ENCODE data around the gene RAPGEF4.
"Not testable (repeated sequence)": the region's sequence is repeated elsewhere in the genome, so short reads cannot be mapped to it uniquely, and the experiment has no call there.

RAPGEF4 gene

DNA sequence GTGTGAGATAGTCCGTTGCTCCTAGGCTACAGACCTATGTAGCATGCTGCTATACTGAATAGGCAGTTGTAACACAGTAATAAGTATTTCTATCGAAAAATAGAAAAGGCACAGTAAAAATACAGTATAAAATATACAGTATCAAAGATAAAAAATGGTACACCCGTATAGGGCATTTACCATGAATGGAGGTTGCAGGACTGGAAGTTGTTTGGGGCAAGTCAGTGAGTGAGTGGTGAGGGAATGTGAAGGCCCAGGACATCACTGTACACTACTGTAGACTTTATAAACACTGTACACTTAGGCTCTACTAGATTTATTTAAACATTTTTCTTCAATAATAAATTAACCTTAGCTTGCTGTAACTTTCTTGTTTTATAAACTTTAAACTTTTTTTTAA lies 343.5 kb downstream of the RAPGEF4 start:
- no peak for DNase-seq

DNA sequence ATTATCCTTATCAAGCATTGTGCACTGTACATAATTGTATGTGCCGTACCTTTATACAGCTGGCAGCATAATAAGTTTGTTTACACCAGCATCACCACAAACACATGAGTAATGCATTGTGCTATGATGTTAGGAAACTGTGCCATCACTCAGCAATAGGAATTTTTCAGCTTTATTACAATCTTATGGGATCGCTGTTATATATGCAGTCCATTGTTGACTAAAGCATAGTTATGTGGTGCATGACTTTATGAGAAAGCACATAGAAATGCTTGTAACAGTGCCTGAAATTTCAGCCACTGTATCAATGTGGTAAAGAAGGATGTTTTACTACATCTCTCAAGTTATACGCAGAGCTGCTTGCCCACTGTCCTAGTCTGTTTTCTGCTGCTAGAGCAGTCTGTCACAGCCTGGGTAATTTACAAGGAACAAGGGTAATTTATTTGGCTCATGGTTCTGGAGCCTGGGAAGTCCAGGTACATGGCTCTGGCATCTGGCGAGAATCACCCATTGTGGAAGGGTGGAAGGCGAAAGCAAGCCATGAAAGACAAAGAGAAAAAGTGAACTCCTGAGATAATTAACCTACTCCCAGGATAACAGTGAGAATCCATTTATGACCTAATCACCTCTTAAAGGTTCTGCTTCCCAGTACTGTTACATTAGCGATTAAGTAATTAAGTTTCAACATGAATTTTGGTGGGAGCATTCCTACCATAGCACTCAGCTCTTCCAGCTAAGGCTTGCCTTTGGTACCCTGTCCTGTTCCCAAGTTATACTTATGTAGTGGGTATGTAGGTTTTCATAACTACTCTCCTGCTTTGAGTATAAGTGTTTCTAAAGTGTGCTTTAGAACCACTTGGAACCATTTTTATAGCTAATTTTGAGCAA lies 344.6 kb downstream of the RAPGEF4 start:
- peak; percentile 58 for DNase-seq

DNA sequence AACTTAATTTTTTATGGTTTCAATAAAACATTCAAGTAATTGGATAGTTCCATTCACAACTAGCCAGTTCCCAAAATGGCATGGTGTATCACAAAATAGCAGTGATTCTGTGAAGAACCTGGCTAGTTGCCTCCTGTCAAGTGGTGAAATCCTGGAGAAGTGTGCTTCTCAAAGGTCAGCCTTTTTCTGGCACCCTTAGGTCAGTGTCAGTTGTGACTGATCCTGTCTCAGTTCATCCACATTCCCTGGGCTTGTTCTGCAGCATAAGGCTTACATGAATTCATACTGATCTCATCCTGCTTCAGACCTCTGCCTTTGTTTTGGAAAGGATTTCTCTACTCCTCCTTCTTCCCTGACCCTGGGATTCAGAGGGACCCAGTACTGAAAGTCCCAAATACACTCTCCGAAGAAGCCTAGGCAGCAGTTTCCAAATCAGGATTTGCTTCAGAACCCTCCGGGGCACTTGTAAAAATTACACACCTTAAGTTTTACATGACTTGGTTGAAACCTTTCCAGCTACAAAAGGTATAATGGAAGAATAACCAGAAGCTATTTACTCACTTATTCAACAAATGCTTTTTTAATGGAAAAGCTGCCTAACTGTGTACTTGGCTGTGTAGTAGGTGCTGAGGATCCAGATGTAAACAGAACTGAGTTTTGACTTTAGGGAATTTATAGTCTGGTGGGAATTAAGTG lies 351.0 kb downstream of the RAPGEF4 start:
- no peak for DNase-seq

DNA sequence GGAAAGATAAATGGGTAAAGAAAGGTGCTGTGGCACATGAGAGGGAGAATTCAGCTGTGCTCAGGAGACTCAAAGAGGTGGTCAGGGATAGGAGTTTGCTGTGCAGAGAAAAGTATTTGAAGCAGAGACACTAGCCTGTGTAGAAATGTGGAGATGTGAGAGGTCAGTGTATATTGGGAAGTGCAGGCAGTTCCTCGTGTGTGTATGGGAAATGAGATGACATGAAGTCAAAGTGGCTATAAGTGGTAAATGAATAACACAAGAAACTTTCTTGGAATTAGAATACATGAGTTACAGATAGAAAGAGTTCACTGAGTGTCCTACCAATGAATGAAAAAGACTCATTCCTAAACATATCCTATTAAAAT lies 351.6 kb downstream of the RAPGEF4 start:
- no peak for DNase-seq

DNA sequence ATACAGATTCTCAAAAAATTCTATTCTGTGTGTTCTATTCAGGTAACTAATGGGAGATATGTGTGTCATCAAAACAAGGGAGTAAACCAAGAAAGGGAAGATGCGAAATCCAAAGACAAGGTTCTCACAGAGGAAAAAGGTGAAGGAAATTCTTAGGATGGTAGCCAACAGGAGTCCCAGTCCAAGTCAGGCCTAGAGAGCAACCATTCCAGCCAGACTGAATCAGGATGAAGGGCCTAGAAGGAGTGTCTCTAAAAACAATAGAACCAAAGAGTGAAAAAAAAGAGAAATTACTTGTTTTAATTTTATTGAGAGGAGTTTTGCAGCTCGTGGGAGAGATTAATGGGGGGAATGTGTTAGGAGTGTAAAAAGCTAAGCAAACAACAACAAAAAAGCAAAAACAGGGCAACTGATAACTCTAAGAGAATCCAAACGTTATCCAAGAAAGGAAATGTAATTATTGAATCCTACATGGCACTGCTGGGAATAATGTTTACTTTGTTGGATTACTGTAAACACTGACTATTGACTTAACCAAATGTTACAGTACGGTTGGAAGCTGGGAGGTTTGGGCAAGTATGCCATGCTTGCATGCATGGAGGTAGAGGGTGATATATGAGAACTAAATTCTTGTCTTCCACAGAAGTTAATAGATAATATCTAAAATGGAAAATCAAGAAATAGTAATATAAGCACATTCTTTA lies 352.3 kb downstream of the RAPGEF4 start:
- no peak for DNase-seq

DNA sequence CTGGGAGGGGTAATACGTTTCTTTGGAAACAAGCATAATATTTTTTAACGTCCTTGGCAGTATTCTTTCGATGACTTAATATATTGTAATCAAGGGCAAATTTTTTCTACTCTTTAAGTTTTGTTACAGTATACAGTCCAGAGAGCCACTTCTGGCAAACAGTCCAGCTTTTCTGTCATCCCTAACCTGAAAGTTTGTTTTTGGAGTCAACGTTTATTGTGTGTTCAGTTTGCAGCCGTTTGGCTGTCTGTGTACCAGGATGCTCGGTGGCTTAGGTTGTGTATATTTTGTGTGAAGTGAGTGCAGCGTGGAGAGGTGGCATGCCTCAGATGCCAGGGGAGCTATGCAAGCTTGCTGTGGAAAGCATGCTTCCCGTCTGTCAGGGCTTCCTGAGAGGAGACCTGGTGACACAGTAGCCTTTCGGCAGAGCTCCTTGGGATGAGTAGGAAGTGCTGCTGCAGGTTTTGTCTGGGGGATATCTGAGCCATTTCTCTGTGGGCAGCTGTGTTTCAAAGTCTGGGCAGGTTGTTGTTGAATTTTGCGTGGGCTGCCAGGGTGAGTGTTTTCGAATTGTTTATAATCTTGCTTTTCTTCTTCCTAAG lies 354.7 kb downstream of the RAPGEF4 start:
- DNase-seq = no peak

DNA sequence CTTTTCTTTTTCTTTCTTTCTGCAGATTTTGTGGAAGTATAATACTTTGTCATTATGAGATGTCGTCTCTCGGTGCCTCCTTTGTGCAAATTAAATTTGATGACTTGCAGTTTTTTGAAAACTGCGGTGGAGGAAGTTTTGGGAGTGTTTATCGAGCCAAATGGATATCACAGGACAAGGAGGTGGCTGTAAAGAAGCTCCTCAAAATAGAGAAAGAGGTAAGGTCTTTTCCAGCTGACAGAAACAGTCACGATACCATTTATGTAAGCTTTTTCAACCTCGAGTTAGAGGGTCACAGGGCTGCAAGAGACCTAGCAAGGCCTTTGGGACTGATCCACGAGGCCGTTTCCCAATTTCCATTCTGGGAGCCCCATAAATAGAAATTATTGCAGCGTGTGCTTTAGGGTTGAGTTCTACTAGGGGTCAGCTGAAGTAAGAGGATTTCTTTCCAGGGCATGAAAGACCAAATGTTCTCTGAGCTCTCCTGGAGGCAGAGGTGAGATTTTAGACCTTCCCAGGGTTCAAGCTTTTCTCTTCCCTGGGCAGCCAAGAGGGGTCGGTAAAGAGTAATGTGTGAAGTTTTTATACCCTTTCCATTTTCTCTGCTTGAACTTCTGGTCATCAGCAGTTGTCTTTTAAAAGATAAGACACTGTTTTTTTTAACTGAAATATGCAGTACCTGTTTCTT lies 355.5 kb downstream of the RAPGEF4 start:
- no peak for DNase-seq

DNA sequence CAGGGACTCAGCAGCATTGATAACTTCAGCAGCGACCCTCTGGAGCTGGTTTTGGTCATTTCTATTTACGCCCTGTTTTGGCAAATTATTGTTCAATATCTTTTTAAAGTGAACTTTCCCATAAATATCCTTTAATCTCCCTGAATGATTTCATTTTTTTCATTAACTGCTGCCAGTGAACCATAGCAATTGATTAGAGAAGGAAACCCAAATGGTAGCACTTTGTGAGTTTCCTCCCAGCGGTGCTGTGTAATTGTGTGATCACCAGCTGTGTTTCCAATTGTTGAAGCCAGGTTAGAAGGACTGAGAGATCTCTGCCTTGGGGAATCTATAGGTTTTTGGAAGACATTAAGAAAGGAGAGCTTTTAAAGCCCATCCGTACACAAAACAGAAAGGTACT lies 356.3 kb downstream of the RAPGEF4 start:
- DNase-seq = no peak

DNA sequence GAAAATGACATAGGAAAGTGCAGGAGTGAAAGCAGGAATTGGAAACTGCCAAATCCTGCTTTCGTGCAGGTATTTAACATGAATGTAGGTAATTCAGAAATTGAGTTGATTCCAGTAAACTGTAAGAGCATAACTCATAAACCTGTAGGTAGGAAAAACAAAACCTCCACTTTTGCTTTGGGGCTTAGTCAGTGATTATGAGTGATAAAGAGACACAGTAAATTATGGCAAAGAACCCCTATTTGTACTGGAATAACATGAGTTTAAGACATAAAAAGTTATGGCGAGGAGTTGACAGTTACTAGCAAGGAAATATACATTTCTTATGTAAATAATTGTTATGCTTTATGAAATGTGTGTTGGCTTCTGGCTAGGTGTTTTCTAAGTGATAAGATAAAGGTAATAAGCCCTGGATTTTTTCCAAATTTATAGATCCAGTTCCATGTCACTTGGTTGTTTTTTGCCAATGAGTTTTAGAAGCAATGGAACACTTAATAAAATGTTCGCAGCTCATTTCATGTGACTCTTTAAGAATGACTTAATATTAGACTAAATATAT lies 357.3 kb downstream of the RAPGEF4 start:
- DNase-seq = no peak

DNA sequence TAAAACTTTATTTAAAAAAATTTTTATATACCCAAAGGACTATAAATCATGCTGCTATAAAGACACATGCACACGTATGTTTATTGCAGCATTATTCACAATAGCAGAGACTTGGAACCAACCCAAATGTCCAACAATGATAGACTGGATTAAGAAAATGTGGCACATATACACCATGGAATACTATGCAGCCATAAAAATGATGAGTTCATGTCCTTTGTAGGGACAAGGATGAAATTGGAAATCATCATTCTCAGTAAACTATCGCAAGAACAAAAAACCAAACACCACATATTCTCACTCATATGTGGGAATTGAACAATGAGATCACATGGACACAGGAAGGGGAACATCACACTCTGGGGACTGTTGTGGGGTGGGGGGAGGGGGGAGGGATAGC lies 358.0 kb downstream of the RAPGEF4 start:
- not testable (repeated sequence) for DNase-seq

DNA sequence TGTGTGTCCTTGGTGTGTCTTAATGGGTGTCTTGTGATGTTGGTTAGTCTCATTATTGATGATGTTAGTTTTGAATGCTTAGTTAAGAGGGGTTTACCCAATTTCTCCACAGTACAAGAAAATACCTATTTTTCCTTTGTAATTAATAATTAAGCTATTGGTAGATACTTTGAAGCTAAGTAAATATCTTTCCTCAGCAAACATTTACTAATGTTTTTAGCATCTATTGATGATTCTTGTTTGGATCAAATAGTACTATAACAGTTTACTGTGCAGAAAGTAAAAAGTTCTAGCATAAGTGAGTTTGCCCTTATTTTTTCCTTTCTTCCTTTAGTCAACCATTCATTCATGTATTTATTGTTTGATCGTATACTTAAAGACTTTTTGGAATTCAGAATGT lies 359.1 kb downstream of the RAPGEF4 start:
- DNase-seq = no peak

DNA sequence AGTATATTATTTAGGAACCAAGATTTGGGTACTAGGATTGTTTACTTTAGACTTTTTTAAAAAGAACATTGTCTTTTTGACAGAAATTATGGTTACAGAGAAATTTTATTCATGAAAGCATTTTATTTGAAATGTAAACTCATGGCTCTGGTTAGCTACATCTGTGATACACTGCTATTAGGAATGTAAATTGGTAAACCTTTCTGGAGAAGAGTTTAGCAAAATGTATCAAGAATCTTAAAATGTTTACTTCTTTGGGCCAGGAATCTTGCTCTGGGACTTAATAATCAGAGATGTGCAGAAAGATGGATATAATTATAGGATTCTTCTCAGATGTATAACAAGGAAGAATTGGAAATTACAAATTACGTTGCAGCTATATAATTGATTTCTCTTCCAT lies 359.7 kb downstream of the RAPGEF4 start:
- DNase-seq = no peak

DNA sequence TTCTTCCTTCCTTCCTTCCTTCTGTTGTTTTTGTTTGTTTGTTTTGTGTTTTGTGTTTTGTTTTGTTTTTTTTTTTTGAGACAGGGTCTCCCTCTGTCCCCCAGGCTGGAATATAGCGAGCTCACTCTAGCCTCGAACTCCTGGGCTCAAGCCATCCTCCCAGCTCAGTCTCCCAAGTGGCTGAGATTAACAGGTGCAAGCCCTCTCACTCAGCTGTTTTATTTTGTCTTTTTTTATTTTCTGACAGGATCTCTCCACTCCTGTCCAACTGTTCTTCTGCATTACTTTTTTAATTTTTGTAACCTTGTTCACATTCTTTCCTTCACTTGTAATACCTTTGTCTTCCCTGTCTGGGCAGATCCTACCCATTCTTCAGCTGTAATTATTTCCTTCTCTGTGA lies 363.6 kb downstream of the RAPGEF4 start:
- DNase-seq = no peak

DNA sequence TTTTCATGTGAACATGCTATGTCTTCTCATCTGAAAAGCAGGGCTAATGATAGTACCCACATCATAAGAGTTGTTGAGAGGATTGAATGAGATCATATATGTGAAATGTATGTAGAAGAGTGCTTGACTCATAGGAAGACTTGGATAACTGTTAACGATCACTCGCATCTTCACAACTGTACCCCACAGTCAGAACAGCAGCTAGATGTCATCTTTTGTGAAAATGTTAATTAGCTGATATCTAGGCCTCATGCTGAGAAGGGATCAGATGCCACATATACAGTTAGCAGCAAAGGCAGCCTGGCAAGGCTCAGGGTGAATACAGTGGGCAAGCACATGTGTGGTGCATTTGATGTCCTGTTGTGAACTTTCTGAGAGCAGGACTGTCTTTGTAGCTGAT lies 364.2 kb downstream of the RAPGEF4 start:
- no peak for DNase-seq

DNA sequence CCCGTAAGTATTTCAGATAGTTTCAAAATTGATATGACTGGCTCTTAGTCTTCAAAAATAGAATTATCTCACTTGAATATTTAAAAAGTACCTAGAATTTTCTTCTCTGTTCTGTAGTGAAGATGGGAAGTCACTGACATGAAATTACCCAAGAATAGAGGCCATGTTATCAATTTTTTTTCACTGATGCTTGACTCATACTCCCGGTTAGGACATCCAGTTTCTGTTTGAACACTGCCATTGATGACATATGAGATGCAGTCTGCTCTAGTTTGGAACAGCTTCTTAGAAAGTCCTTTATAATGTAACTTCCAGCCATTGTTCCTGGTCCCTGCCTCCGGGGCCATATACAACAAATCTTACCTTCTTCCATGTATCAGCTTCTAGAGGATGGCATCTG lies 366.0 kb downstream of the RAPGEF4 start:
- no peak for DNase-seq

Data from NCI-H226 (cell line).